Erythroblast (primary cell): ENCODE data around the gene TMEM131L.

Experiments used
- GATA1 ChIP-seq: IDR thresholded peaks from 2 replicates; pipeline ENCODE4 v1.6.1; 2011; ENCODE audit warnings: low read depth, mild to moderate bottlenecking, control low read depth, low read length, moderate library complexity
- POLR2A ChIP-seq: IDR thresholded peaks from 2 replicates; pipeline ENCODE4 v1.6.1; 2011; ENCODE audit warnings: mild to moderate bottlenecking, low read length

- no peak for TF ChIP-seq POLR2A
- no peak for TF ChIP-seq GATA1
Measured at GRCh38 chr4:153506341-153507309, 40.5 kb downstream of the TMEM131L start.
